Measurements from ENCODE around the gene TPRN. TPM values are rescaled to one million over a fixed set of nuclear protein-coding genes. Genes with fewer than 3 reads are reported as not detected.
A peak's percentile ranks its signal among the peaks of the same experiment; 100 is the strongest.

TPRN gene
- total RNA-seq, 1 donor from 2014 or later = 19.8 TPM

GRCh38 chr9:137171149-137171900, 29.2 kb downstream of the TPRN start:
- H3K27ac Mint-ChIP-seq (ENCODE audit: unreplicated experiment) = no peak overlapping the region
- peaks cover 5% of the 10 kb centered on the region for H3K4me1 Mint-ChIP-seq (ENCODE audit: unreplicated experiment)
- no peak for TF ChIP-seq CTCF (IDR thresholded peaks at IDR 0.05)
- peaks cover 12% of the 10 kb centered on the region for H3K27me3 Mint-ChIP-seq (ENCODE audit: unreplicated experiment)
- H3K4me3 Mint-ChIP-seq (ENCODE audit: unreplicated experiment) = no peak overlapping the region
- no peaks in the 10 kb centered on the region for H3K36me3 Mint-ChIP-seq (ENCODE audit: unreplicated experiment)
- no peak for DNase-seq (ENCODE audit: extremely low spot score, unreplicated experiment)
- H3K9me3 Mint-ChIP-seq (ENCODE audit: unreplicated experiment) = no peaks in the 10 kb centered on the region

GRCh38 chr9:137170486-137171148, 29.9 kb downstream of the TPRN start:
- no peak for TF ChIP-seq CTCF (IDR thresholded peaks at IDR 0.05)
- Mint-ChIP-seq H3K4me3 (ENCODE audit: unreplicated experiment) (no peak overlapping the region), H3K27ac (ENCODE audit: unreplicated experiment) (no peak overlapping the region), H3K4me1 (ENCODE audit: unreplicated experiment) (peaks cover 5% of the 10 kb centered on the region), H3K36me3 (ENCODE audit: unreplicated experiment) (no peaks in the 10 kb centered on the region), H3K27me3 (ENCODE audit: unreplicated experiment) (peaks cover 13% of the 10 kb centered on the region), H3K9me3 (ENCODE audit: unreplicated experiment) (no peaks in the 10 kb centered on the region)
- DNase-seq (ENCODE audit: extremely low spot score, unreplicated experiment) = no peak

GRCh38 chr9:137169896-137170358, 30.6 kb downstream of the TPRN start, which contains the start of gene LRRC26:
TSS of gene LRRC26 (minus strand) at chr9:137170051. CDS start at chr9:137169943, 108 bp downstream.
- no peak for TF ChIP-seq CTCF (IDR thresholded peaks at IDR 0.05)
- peaks cover 5% of the 10 kb centered on the region for H3K4me1 Mint-ChIP-seq (ENCODE audit: unreplicated experiment)
- H3K4me3 Mint-ChIP-seq (ENCODE audit: unreplicated experiment) = peak within 1 kb of the TSS; percentile 65
- no peaks in the 10 kb centered on the region for H3K36me3 Mint-ChIP-seq (ENCODE audit: unreplicated experiment)
- H3K9me3 Mint-ChIP-seq (ENCODE audit: unreplicated experiment) = no peaks in the 10 kb centered on the region
- DNase-seq (ENCODE audit: extremely low spot score, unreplicated experiment) = no peak
- H3K27me3 Mint-ChIP-seq (ENCODE audit: unreplicated experiment) = peaks cover 16% of the 10 kb centered on the region
- H3K27ac Mint-ChIP-seq (ENCODE audit: unreplicated experiment) = no peak within 1 kb of the TSS

- TF ChIP-seq CTCF (IDR thresholded peaks at IDR 0.05) = no peak
- peaks cover 21% of the 10 kb centered on the region for H3K27me3 Mint-ChIP-seq (ENCODE audit: unreplicated experiment)
- H3K4me1 Mint-ChIP-seq (ENCODE audit: unreplicated experiment) = peaks cover 5% of the 10 kb centered on the region
- peak overlapping the region; percentile 65 for H3K4me3 Mint-ChIP-seq (ENCODE audit: unreplicated experiment)
- no peak overlapping the region for H3K27ac Mint-ChIP-seq (ENCODE audit: unreplicated experiment)
- H3K36me3 Mint-ChIP-seq (ENCODE audit: unreplicated experiment) = no peaks in the 10 kb centered on the region
- H3K9me3 Mint-ChIP-seq (ENCODE audit: unreplicated experiment) = no peaks in the 10 kb centered on the region
- DNase-seq (ENCODE audit: extremely low spot score, unreplicated experiment) = no peak
Measured at GRCh38 chr9:137168904-137169856, 31.4 kb downstream of the TPRN start.

Measured in osteocyte (in vitro differentiated cells).